H54 (cell line): ENCODE results near the gene OOEP.

Experiments used
- DNase-seq: peaks from one replicate; pipeline ENCODE4 v3.0.0; 2011; ENCODE audit warnings: low spot score, mixed read lengths; ENCODE audit not compliant: insufficient read length
- FAIRE-seq: peaks from 3 replicates; lab custom pipeline; 2011; peaks lifted over from hg19 to GRCh38; lab: Jason Lieb, UNC
- POLR2A ChIP-seq: IDR thresholded peaks from 2 replicates; pipeline ENCODE4 v1.6.1; 2011; ENCODE audit warnings: low read depth, mild to moderate bottlenecking, low read length

OOEP gene

DNA sequence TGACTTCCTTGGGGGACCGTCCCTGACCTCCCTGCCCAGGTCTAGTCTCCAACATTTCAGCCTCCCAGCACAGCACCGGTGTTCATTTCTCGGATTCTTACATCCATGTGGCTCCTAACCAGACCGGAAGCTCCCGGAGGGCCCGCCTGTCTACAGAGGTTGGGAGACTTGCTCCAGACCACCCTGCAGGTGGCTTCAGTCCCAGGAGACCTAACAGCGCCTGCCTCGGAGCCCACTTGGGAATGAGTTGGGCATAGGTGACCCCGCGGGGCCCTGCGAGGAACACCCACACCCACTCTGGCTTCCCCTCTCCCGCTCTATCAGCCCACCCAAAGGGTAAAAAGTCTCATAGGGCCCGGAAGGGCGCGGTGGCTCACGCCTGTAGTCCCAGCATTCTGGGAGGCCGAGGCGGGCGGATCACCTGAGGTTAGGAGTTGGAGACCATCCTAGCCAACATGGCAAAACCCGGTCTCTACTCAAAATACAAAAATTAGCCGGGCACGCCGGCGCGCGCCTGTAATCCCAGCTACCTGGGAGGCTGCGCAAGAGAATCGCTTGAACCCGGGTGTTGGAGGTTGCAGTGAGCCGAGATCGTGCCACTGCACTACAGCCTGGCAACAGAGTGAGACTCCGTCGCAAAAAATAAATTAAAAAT lies 21.0 kb downstream of the OOEP start:
- no peak for FAIRE-seq
- no peak for TF ChIP-seq POLR2A
- DNase-seq, result no peak

DNA sequence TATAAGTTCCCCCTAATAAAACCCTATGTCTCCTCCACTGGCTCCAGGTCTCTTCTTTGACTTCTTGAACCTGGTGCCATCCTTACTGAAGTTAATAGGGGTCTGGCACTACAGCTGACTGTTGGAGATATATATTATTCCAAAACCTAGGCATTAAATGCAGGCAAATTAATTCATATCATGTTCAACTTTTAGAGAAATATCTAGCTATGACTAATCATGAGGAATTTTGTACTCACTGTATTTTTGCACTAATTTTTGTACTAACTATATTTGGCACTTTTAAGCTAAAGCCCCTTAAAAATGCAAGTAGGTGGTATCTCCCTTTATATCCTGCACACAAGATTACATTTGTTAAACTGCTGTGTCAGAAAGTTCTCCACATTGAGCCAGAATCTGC lies 26.5 kb downstream of the OOEP start:
- FAIRE-seq, result no peak
- TF ChIP-seq POLR2A, result no peak
- no peak for DNase-seq

DNA sequence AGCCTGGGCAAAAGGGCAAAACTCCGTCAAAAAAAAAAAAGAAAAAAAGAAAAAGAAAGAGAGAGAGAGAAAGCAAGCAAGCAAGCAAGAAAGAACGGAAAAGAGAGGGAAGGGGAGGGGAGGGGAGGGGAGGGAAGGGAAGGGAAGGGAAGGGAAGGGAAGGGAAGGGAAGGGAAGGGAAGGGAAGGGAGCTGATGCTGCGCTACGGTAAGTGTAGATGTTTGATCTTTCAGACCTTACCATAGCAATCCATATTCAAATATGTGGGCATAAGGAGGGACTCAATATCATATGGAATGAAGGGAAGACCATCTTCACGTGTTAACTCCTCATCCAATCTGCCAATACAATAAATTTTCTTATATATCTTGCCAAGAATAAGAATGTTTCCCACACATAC lies 27.5 kb downstream of the OOEP start:
- TF ChIP-seq POLR2A, result no peak
- DNase-seq (no peak), FAIRE-seq (no peak)

DNA sequence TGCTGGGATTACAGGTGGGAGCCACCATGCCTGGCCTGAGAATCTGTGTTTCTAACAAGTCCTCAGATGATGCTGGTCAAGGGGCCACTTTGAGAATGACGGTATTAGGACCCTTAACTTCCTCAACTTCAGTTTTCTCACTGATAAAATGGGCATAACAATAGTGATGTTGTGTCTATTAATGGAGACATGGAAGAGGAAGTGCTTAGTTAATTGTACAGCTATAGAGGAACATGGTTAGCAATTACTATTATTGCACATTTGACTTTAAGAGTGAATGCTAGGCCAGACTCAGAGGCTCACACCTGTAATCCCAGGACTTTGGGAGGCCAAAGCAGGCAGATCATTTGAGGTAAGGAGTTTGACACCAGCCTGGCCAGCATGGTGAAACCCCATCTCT lies 28.4 kb downstream of the OOEP start:
- DNase-seq (no peak), FAIRE-seq (no peak)
- TF ChIP-seq POLR2A, result no peak

DNA sequence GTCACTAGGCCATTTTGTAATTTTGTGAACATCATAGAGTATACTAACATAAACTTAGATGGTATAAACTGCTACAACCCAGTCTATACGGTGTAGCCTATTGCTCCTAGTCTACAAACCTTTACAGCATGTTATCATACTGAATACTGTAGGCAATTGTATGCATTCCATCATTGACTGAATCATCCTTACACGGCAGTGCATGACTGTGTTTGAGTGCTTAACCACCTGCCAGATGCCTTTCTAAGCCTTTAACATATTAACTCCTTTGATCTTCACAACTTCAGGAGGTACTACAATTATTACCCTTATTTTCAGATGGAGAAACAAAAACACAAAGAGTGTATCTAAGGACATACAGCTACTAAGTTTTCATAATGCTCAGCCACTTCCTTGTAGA lies 29.6 kb downstream of the OOEP start:
- TF ChIP-seq POLR2A, result no peak
- FAIRE-seq (peak; percentile 74), DNase-seq (no peak)

DNA sequence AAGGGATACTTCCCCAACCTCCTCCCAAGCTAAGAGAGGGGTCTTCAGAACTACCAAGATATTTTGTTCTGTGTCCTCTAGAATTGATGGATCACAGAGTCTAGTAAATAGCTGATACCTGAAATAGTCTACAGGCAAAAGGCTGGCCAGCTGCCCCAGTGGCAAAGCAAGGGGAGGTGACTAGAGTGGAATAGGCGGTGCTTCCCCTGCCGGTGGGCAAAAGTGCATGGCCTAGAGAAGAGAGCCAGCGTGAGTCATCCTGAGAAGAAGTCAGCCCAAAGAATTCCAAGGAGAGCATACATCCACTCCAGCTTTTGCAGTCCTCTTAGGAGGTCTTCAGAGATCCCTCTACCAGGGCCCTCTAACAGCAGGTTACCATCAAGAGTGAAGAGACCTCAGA lies 30.4 kb downstream of the OOEP start:
- FAIRE-seq, result peak; percentile 50
- peak; percentile 65 for DNase-seq
- no peak for TF ChIP-seq POLR2A

DNA sequence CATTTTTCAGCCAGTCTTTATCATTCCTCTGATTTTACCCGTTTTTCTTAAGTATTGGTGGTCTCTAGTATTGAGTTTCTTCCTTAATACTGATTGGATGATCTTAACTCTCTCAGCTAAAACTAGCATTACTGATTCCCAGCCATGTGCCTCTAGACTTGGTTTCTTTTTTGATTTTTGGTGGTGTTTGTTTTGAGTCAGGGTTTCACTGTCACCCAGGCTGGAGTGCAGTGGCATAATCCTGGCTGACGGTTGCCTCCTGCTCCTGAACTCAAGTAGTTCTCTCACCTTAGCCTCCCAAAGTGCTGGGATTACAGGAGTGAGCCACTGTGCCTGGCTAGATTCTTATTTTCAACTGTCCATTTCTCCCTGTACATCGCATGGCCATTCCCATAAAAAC lies 40.5 kb downstream of the OOEP start:
- TF ChIP-seq POLR2A, result no peak
- no peak for FAIRE-seq
- no peak for DNase-seq

DNA sequence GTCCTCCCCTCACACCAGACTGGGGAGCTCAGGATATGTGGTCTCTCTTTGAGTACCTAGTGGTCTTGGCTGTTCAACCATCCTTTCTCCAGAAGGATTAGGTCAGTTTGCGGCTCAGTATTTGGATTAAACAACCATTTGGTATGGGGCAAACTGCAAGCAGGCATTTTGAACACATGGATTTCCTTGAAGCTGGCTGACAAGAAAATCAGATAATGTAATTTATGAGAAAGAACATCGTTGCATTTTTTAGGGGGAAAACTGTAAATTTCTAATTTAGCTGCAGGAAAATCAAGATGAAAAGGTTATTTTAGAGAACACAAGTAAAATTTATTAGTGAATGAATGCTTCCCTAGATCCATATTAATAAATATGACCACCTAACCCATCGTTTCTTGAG lies 40.9 kb downstream of the OOEP start:
- FAIRE-seq (no peak), DNase-seq (no peak)
- no peak for TF ChIP-seq POLR2A

DNA sequence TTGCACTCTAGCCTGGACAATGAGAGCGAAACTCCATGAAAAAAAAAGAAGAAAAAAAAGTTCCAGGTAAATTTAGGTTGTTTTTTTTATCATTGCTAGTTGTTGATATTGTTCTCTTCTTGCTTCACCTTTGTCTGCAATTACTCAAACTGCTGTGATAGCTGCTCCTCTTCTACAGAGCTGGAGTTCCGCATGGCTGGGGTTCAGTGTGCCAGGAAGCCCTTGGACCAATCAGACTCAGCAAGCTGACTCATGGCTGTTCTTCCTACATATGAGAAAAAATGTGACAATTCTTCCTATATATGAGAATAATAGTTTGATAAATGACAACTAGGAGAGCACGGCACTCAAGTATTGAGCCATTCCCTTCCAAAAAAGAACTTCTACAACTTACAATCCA lies 44.0 kb downstream of the OOEP start:
- FAIRE-seq, result no peak
- TF ChIP-seq POLR2A, result no peak
- DNase-seq, result no peak

DNA sequence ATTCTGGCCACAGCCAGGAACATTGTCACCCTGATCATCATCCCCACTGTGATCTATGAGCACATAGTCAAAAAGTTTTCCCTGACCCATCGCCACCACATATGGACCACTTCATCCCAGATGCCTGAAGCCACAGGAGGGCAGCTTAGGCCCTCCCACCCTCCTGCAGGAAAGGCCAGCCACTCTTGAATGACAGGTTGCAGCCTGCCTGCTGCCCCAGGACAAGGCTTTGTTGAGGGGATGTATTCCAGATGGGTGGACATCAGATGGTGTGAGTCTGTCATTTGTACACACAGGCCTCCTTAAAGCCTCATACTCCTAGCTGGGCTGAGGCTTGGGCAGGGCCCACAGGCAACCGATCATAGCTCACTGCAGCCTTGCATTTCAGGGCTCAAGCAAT lies 46.4 kb downstream of the OOEP start:
- no peak for DNase-seq
- FAIRE-seq, result no peak
- no peak for TF ChIP-seq POLR2A
